Liver (tissue), 9 donors: ENCODE measurements around the gene KLHL34. TPM values are rescaled to one million over a fixed set of nuclear protein-coding genes. Genes with fewer than 3 reads are reported as not detected.
A peak's percentile ranks its signal among the peaks of the same experiment; 100 is the strongest.

ENCODE experiments used
- DNase-seq: peaks from one replicate; pipeline ENCODE4 v3.0.0-alpha.2; 2017; ENCODE audit warnings: low spot score
- H3K27ac ChIP-seq, 2 donors: one replicate each; pipeline ENCODE4 v1.7.0; 2013; ENCODE audit warnings: inconsistent platforms in 2 of 2, low read length in 2 of 2, control low read depth in 1 of 2, low read depth in 1 of 2, mild to moderate bottlenecking in 1 of 2
- H3K27me3 ChIP-seq, 4 donors: one replicate each; pipeline versions ENCODE4 v1.6.1 to v1.7.0; 2013; ENCODE audit warnings: low read length in 3 of 4, inconsistent platforms in 1 of 4, mild to moderate bottlenecking in 1 of 4, moderate library complexity in 1 of 4; ENCODE audit not compliant: control insufficient read depth in 4 of 4, insufficient read depth in 4 of 4
- H3K36me3 ChIP-seq, 4 donors: one replicate each; pipeline versions ENCODE4 v1.6.1 to v1.7.0; 2013; ENCODE audit warnings: low read length in 3 of 4, mild to moderate bottlenecking in 3 of 4, low read depth in 1 of 4, moderate library complexity in 1 of 4; ENCODE audit not compliant: control insufficient read depth in 4 of 4, insufficient read depth in 3 of 4
- H3K4me1 ChIP-seq, 4 donors: one replicate each; pipeline versions ENCODE4 v1.6.1 to v1.7.0; 2013; ENCODE audit warnings: low read length in 3 of 4, mild to moderate bottlenecking in 3 of 4, moderate library complexity in 1 of 4; ENCODE audit not compliant: control insufficient read depth in 4 of 4, insufficient read depth in 4 of 4
- H3K4me3 ChIP-seq, 3 donors: one replicate each; pipeline versions ENCODE4 v1.6.1 to v1.7.0; 2013; ENCODE audit warnings: low read length in 3 of 3, control low read depth in 1 of 3, low read depth in 1 of 3, mild to moderate bottlenecking in 1 of 3
- H3K9ac ChIP-seq, 2 donors: one replicate each; pipeline ENCODE4 v1.7.0; 2013; ENCODE audit warnings: low read length in 2 of 2, mild to moderate bottlenecking in 2 of 2, moderate library complexity in 2 of 2, control low read depth in 1 of 2, low read depth in 1 of 2
- H3K9me3 ChIP-seq, 4 donors: one replicate each; pipeline versions ENCODE4 v1.6.1 to v1.7.0; 2013; ENCODE audit warnings: low read length in 3 of 4; ENCODE audit not compliant: control insufficient read depth in 4 of 4
- EGR1 ChIP-seq, 2 donors: IDR thresholded peaks; 2 replicates each; pipeline ENCODE4 v1.6.1; 2016 to 2018; ENCODE audit warnings: antibody characterized with exemption in 2 of 2, low read depth in 2 of 2
- FOXA1 ChIP-seq: IDR thresholded peaks from 2 replicates; pipeline ENCODE4 v1.6.1; 2016; ENCODE audit warnings: antibody characterized with exemption
- FOXA2 ChIP-seq: IDR thresholded peaks from 2 replicates; pipeline ENCODE4 v1.6.1; 2016; ENCODE audit warnings: antibody characterized with exemption
- GABPA ChIP-seq, 2 donors: IDR thresholded peaks in 1 of 2; conservative IDR thresholded peaks in 1 of 2; 2 replicates each; pipeline ENCODE4 v1.6.1; 2016; ENCODE audit warnings: antibody characterized with exemption in 2 of 2, mild to moderate bottlenecking in 1 of 2, moderate library complexity in 1 of 2
- HNF4A ChIP-seq, 2 donors: conservative IDR thresholded peaks; 2 replicates each; pipeline ENCODE4 v1.6.1; 2016; ENCODE audit warnings: antibody characterized with exemption in 2 of 2, mild to moderate bottlenecking in 2 of 2
- HNF4G ChIP-seq: IDR thresholded peaks from 2 replicates; pipeline ENCODE4 v1.6.1; 2016; ENCODE audit warnings: antibody characterized with exemption
- JUND ChIP-seq, 2 donors: IDR thresholded peaks; 2 replicates each; pipeline ENCODE4 v1.6.1; 2016; ENCODE audit warnings: antibody characterized with exemption in 2 of 2
- NR2F2 ChIP-seq: IDR thresholded peaks from 2 replicates; pipeline ENCODE4 v1.6.1; 2016; ENCODE audit warnings: antibody characterized with exemption
- RAD21 ChIP-seq, 2 donors: IDR thresholded peaks; 2 replicates each; pipeline ENCODE4 v1.6.1; 2016; ENCODE audit warnings: antibody characterized with exemption in 2 of 2, mild to moderate bottlenecking in 2 of 2
- RXRA ChIP-seq, 2 donors: IDR thresholded peaks; 2 replicates each; pipeline ENCODE4 v1.6.1; 2017 to 2018; ENCODE audit warnings: antibody characterized with exemption in 2 of 2, mild to moderate bottlenecking in 1 of 2
- SP1 ChIP-seq: IDR thresholded peaks from 2 replicates; pipeline ENCODE4 v1.6.1; 2018; ENCODE audit warnings: antibody characterized with exemption, mild to moderate bottlenecking
- TAF1 ChIP-seq: conservative IDR thresholded peaks from 2 replicates; pipeline ENCODE4 v1.6.1; 2016; ENCODE audit warnings: antibody characterized with exemption, mild to moderate bottlenecking
- YY1 ChIP-seq: IDR thresholded peaks from 2 replicates; pipeline ENCODE4 v1.6.1; 2016; ENCODE audit warnings: antibody characterized with exemption, mild to moderate bottlenecking
- WGBS: extraction: QIAGEN DNeasy Blood & Tissue Kit; methylation state at CpG from one replicate; pipeline ENCODE4 v1.1.7; 2013; 5-methylcytosine and 5-hydroxymethylcytosine counted together
- polyA plus RNA-seq, 2 donors: library from polyadenylated mRNA; stranded (reverse) in 1 of 2; unstranded in 1 of 2; fragments of 200-250 nt in 1 of 2; fragments of >200 nt in 1 of 2; fragmentation: Nextera tagmentation in 1 of 2; extraction: Ambion mirVana in 1 of 2; gene quantifications; one replicate each; pipeline versions ENCODE4 v1.2.1 to v1.2.3, GENCODE V29; 2013 to 2015
- total RNA-seq, 2 donors: library from RNA; depleted of rRNA; stranded (reverse); fragments of >200 nt; gene quantifications; one replicate each; pipeline ENCODE4 v1.2.3, GENCODE V29; 2014
- TF ChIP-seq, protein P1 (sequence below): IDR thresholded peaks from 2 replicates; pipeline ENCODE4 v1.6.1; 2016; ENCODE audit warnings: antibody characterized with exemption, mild to moderate bottlenecking
- TF ChIP-seq, protein P2 (sequence below): IDR thresholded peaks from 2 replicates; pipeline ENCODE4 v1.6.1; 2016; ENCODE audit warnings: antibody characterized with exemption
- TF ChIP-seq, protein P3 (sequence below): IDR thresholded peaks from 2 replicates; pipeline ENCODE4 v1.6.1; 2016; ENCODE audit warnings: antibody characterized with exemption
- TF ChIP-seq, protein P4 (sequence below): fragments of 150-350 bp; IDR thresholded peaks from 2 replicates; pipeline ENCODE4 v1.5.1; 2017; ENCODE audit warnings: improper control_type of control experiment, low read depth, low read length; ENCODE audit not compliant: missing input control
- TF ChIP-seq, protein P5 (sequence below): IDR thresholded peaks from 2 replicates; pipeline ENCODE4 v1.6.1; 2016; ENCODE audit warnings: antibody characterized with exemption
- donor health status: healthy.
- donor health status: healthy.
- donor health status: healthy.
- donor health status: healthy.
- donor health status: healthy.

KLHL34 gene
- total and polyA plus RNA-seq, 4 donors, result 0.02 to 0.14 (median 0.04) TPM; not detected in 1

DNA sequence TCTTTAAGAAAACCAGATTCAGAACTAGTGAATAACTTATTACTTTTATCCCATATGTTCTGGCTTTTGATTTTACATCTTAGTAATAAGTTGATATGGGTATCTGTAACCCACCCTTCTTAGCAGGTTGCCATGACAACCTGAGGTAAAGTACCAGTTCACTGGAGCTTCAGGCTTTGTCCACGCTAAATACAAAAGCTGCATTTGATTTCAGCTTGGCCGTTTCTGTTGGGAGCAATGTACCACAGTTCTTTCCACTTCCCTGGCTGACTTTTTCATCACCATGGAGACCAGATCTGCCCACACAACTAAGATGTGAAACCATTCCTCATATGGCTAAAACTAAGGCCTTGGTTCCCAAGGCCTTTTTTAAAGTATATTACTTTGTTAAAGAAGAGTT is 26.1 kb downstream of the KLHL34 start:
- Histone ChIP-seq H3K27ac (no peak overlapping the region), H3K27me3 (no peaks in the 10 kb centered on the region), H3K36me3 (no peaks in the 10 kb centered on the region), H3K4me3 (no peak overlapping the region), H3K9ac (no peak overlapping the region), H3K9me3 (peaks cover 0 to 3% (median 0%) of the 10 kb centered on the region in 4 donors), H3K4me1 (no peaks in the 10 kb centered on the region)
- no peak for DNase-seq
- 64% methylated on average over 2 of the region's 2 CpGs for WGBS
- TF ChIP-seq RXRA (IDR thresholded peaks at IDR 0.05) (peak in 1 of 2 donors; percentile 41), NR2F2 (no peak), HNF4A (conservative IDR thresholded peaks at IDR 0.05) (no peak)

DNA sequence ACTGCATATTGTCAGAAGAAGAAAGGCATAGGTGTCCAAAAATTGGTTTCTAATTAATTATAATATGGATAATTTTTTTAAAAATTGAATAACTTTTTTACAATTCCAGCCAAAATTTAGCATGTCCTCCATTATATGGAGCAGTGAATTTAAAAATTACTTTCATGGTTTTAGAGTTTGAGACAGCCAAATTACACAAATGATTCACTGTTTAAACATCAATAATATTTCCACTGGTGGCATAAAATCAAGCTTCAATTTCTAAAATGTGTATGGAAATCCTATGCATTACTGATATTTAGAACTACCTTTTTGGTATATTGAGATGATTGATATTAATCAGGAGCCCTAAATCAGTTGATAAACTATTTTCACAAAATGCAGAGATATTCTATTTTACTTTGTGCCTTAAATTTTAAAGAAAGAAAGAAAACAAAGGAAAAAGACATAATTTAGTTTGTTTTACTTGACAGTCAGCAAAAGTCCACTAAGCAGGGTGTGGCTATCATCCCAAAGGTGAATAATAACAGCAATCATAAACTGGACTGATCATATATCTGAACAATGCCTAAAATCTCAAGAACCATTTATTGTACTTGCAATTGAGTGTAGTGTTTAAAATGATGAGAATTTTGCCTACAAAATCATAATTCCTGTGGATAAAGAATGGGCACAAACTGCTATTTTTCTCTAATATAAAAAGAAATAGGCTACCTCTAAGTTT is 34.2 kb downstream of the KLHL34 start:
- no peaks in the 10 kb centered on the region for H3K27me3 ChIP-seq
- H3K36me3 ChIP-seq, result no peaks in the 10 kb centered on the region
- no peak for DNase-seq
- H3K27ac ChIP-seq, result no peak overlapping the region
- H3K4me1 ChIP-seq, result no peaks in the 10 kb centered on the region
- TF ChIP-seq SP1 (no peak), HNF4A (conservative IDR thresholded peaks at IDR 0.05) (no peak), TAF1 (no peak), YY1 (no peak), JUND (IDR thresholded peaks at IDR 0.05) (no peak), RAD21 (IDR thresholded peaks at IDR 0.05) (no peak), FOXA2 (no peak), NR2F2 (no peak), GABPA (IDR thresholded peaks at IDR 0.05 in 1 of 2, conservative IDR thresholded peaks at IDR 0.05 in 1 of 2) (no peak), EGR1 (IDR thresholded peaks at IDR 0.05; ENCODE audit: low read depth in 2 of 2) (no peak), HNF4G (no peak), FOXA1 (no peak), RXRA (IDR thresholded peaks at IDR 0.05) (no peak)
- TF ChIP-seq, protein P1, sequence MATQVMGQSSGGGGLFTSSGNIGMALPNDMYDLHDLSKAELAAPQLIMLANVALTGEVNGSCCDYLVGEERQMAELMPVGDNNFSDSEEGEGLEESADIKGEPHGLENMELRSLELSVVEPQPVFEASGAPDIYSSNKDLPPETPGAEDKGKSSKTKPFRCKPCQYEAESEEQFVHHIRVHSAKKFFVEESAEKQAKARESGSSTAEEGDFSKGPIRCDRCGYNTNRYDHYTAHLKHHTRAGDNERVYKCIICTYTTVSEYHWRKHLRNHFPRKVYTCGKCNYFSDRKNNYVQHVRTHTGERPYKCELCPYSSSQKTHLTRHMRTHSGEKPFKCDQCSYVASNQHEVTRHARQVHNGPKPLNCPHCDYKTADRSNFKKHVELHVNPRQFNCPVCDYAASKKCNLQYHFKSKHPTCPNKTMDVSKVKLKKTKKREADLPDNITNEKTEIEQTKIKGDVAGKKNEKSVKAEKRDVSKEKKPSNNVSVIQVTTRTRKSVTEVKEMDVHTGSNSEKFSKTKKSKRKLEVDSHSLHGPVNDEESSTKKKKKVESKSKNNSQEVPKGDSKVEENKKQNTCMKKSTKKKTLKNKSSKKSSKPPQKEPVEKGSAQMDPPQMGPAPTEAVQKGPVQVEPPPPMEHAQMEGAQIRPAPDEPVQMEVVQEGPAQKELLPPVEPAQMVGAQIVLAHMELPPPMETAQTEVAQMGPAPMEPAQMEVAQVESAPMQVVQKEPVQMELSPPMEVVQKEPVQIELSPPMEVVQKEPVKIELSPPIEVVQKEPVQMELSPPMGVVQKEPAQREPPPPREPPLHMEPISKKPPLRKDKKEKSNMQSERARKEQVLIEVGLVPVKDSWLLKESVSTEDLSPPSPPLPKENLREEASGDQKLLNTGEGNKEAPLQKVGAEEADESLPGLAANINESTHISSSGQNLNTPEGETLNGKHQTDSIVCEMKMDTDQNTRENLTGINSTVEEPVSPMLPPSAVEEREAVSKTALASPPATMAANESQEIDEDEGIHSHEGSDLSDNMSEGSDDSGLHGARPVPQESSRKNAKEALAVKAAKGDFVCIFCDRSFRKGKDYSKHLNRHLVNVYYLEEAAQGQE, result no peak
- TF ChIP-seq, protein P2, sequence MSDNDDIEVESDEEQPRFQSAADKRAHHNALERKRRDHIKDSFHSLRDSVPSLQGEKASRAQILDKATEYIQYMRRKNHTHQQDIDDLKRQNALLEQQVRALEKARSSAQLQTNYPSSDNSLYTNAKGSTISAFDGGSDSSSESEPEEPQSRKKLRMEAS, result no peak
- TF ChIP-seq, protein P3, sequence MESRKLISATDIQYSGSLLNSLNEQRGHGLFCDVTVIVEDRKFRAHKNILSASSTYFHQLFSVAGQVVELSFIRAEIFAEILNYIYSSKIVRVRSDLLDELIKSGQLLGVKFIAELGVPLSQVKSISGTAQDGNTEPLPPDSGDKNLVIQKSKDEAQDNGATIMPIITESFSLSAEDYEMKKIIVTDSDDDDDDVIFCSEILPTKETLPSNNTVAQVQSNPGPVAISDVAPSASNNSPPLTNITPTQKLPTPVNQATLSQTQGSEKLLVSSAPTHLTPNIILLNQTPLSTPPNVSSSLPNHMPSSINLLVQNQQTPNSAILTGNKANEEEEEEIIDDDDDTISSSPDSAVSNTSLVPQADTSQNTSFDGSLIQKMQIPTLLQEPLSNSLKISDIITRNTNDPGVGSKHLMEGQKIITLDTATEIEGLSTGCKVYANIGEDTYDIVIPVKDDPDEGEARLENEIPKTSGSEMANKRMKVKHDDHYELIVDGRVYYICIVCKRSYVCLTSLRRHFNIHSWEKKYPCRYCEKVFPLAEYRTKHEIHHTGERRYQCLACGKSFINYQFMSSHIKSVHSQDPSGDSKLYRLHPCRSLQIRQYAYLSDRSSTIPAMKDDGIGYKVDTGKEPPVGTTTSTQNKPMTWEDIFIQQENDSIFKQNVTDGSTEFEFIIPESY, result no peak
- TF ChIP-seq, protein P4, sequence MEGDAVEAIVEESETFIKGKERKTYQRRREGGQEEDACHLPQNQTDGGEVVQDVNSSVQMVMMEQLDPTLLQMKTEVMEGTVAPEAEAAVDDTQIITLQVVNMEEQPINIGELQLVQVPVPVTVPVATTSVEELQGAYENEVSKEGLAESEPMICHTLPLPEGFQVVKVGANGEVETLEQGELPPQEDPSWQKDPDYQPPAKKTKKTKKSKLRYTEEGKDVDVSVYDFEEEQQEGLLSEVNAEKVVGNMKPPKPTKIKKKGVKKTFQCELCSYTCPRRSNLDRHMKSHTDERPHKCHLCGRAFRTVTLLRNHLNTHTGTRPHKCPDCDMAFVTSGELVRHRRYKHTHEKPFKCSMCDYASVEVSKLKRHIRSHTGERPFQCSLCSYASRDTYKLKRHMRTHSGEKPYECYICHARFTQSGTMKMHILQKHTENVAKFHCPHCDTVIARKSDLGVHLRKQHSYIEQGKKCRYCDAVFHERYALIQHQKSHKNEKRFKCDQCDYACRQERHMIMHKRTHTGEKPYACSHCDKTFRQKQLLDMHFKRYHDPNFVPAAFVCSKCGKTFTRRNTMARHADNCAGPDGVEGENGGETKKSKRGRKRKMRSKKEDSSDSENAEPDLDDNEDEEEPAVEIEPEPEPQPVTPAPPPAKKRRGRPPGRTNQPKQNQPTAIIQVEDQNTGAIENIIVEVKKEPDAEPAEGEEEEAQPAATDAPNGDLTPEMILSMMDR, result no peak
- TF ChIP-seq, protein P5, sequence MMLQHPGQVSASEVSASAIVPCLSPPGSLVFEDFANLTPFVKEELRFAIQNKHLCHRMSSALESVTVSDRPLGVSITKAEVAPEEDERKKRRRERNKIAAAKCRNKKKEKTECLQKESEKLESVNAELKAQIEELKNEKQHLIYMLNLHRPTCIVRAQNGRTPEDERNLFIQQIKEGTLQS, result no peak
- H3K9ac ChIP-seq, result no peak overlapping the region
- H3K4me3 ChIP-seq, result no peak overlapping the region
- H3K9me3 ChIP-seq, result peaks cover 0 to 3% (median 0%) of the 10 kb centered on the region in 4 donors
